GM21423 (cell line): ENCODE data around the gene GJA3.

Source experiments
- ATAC-seq: cut with Tn5 transposase; IDR thresholded peaks from one replicate; pipeline ENCODE4 v1.9.1; 2021; ENCODE audit warnings: mild to moderate bottlenecking, moderate library complexity; ENCODE audit not compliant: unreplicated experiment

The GJA3 gene

DNA sequence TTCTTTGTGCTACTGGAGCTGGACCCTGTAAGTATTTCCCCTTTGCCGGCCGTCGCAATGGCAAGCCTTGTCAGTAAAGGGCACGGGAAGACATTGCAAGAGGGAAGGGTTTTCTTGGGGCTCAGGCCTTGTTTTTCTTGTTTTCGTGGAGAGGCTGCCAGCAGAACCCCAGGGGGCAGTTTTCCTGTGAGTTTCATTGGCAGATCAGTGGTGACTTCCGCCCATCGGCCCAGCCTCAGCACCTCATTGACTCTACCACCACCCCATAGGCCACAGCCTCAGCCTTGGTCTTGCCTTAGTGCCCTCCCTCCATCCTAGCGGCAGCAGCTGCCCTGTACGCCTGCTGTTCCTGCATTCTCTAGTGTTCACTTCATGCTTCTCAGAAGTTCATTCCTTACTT is 61.5 kb downstream of the GJA3 start:
- no peak for ATAC-seq

DNA sequence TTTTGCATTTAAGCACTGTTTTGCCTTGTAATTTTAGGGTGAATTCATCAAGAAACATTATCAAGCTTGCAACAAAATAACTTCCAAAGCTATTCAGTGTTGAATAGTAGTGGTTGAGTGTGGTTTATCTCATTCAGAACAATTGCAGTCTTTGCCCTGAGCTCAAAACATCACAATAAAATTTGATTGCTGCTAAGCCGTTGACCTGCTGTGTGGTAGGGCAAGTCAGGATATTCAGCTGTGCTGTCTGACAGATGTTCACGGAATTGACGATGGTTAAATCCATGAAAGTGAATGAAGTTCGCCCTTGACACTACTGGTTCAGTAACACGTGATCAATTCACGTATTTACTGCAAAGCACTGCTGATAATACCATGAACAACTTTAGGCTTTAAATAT is 66.9 kb downstream of the GJA3 start:
- no peak for ATAC-seq

DNA sequence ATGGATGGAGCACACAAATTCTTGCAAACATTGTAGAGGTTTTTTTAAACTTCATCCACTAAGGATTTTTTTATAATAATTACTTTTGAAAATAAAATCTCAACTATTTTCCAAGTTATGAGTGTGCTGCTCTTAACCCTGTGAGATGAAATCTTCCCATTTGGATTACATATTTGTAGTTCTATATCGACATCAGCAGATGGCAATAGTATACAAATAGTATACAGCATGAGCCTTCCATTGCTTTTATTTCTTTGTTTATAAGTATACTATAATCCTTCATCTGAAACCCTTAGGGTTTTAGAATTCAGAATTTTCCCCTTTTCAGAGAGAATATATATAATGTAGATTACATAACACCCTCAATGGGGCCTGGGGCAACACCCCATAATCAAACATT is 70.5 kb downstream of the GJA3 start:
- no peak for ATAC-seq
